Activated naive CD8-positive, alpha-beta T cell treated with anti-CD3 and anti-CD28 coated beads for 36 hours (primary cell): ENCODE measurements around the gene STEAP2. TPM values are rescaled to one million over a fixed set of nuclear protein-coding genes. Genes with fewer than 3 reads are reported as not detected.
"Not testable (repeated sequence)": the region's sequence is repeated elsewhere in the genome, so short reads cannot be mapped to it uniquely, and the experiment has no call there.

Source experiments
- DNase-seq: peaks from one replicate; pipeline ENCODE4 v3.0.0; 2021
- H3K27ac Mint-ChIP-seq: one replicate; pipeline ENCODE4 v1.8.0; 2022; ENCODE audit warnings: mild to moderate bottlenecking, moderate library complexity, mixed read lengths
- H3K27me3 Mint-ChIP-seq: one replicate; pipeline ENCODE4 v1.8.0; 2022; ENCODE audit warnings: mild to moderate bottlenecking, mixed read lengths
- H3K36me3 Mint-ChIP-seq: one replicate; pipeline ENCODE4 v1.8.0; 2021; ENCODE audit warnings: mild to moderate bottlenecking, mixed read lengths
- H3K4me1 Mint-ChIP-seq: one replicate; pipeline ENCODE4 v1.8.0; 2021; ENCODE audit warnings: mixed read lengths
- H3K4me3 Mint-ChIP-seq: one replicate; pipeline ENCODE4 v1.8.0; 2022; ENCODE audit warnings: mild to moderate bottlenecking, moderate library complexity, mixed read lengths
- H3K9me3 Mint-ChIP-seq: one replicate; pipeline ENCODE4 v1.8.0; 2022; ENCODE audit warnings: mixed read lengths
- total RNA-seq, 2 experiments: library from RNA; stranded (reverse); gene quantifications; one replicate each; pipeline ENCODE4 v1.2.3, GENCODE V29; 2021

STEAP2 gene
- total RNA-seq, 2 experiments from 2014 or later: not detected

- Mint-ChIP-seq H3K27ac (no peak overlapping the region), H3K36me3 (peaks cover 2% of the 10 kb centered on the region), H3K9me3 (peaks cover 10% of the 10 kb centered on the region), H3K4me1 (peaks cover 28% of the 10 kb centered on the region), H3K4me3 (no peak overlapping the region), H3K27me3 (peaks cover 20% of the 10 kb centered on the region)
- DNase-seq: no peak
Observed at GRCh38 chr7:90181485-90181884, 30.1 kb upstream of the STEAP2 start.

GRCh38 chr7:90186290-90186689 is 25.2 kb upstream of the STEAP2 start:
- not testable (repeated sequence) for H3K36me3 Mint-ChIP-seq, H3K9me3 Mint-ChIP-seq, H3K4me1 Mint-ChIP-seq, DNase-seq, H3K27ac Mint-ChIP-seq, H3K4me3 Mint-ChIP-seq
- peaks cover 19% of the 10 kb centered on the region for H3K27me3 Mint-ChIP-seq

GRCh38 chr7:90187507-90188050 is 24.0 kb upstream of the STEAP2 start:
- Mint-ChIP-seq H3K27me3 (peaks cover 15% of the 10 kb centered on the region), H3K4me1 (no peaks in the 10 kb centered on the region), H3K9me3 (peaks cover 16% of the 10 kb centered on the region), H3K27ac (no peak overlapping the region), H3K36me3 (peaks cover 6% of the 10 kb centered on the region), H3K4me3 (no peak overlapping the region)
- no peak for DNase-seq

- no peak for DNase-seq
- Mint-ChIP-seq H3K4me3 (no peak overlapping the region), H3K4me1 (no peaks in the 10 kb centered on the region), H3K9me3 (peaks cover 21% of the 10 kb centered on the region), H3K27me3 (peaks cover 9% of the 10 kb centered on the region), H3K27ac (no peak overlapping the region), H3K36me3 (peaks cover 5% of the 10 kb centered on the region)
Observed at GRCh38 chr7:90188281-90188680, 23.3 kb upstream of the STEAP2 start.

GRCh38 chr7:90190995-90191394 is 20.5 kb upstream of the STEAP2 start:
- Mint-ChIP-seq H3K4me1 (no peaks in the 10 kb centered on the region), H3K27ac (no peak overlapping the region), H3K27me3 (peaks cover 3% of the 10 kb centered on the region), H3K4me3 (no peak overlapping the region), H3K9me3 (peaks cover 19% of the 10 kb centered on the region), H3K36me3 (peaks cover 4% of the 10 kb centered on the region)
- DNase-seq: no peak

- Mint-ChIP-seq H3K4me1 (no peaks in the 10 kb centered on the region), H3K9me3 (peaks cover 19% of the 10 kb centered on the region), H3K36me3 (peaks cover 4% of the 10 kb centered on the region), H3K4me3 (no peak overlapping the region), H3K27me3 (peaks cover 3% of the 10 kb centered on the region), H3K27ac (no peak overlapping the region)
- DNase-seq: no peak
Observed at GRCh38 chr7:90191648-90192047, 19.9 kb upstream of the STEAP2 start.

GRCh38 chr7:90192876-90193750 is 18.4 kb upstream of the STEAP2 start:
- Mint-ChIP-seq H3K36me3 (peaks cover 4% of the 10 kb centered on the region), H3K27me3 (peaks cover 3% of the 10 kb centered on the region), H3K27ac (no peak overlapping the region), H3K4me3 (no peak overlapping the region), H3K9me3 (peaks cover 19% of the 10 kb centered on the region), H3K4me1 (no peaks in the 10 kb centered on the region)
- DNase-seq: no peak

GRCh38 chr7:90194911-90195809 is 16.4 kb upstream of the STEAP2 start:
- Mint-ChIP-seq H3K4me3 (no peak overlapping the region), H3K36me3 (peaks cover 4% of the 10 kb centered on the region), H3K9me3 (peaks cover 19% of the 10 kb centered on the region), H3K27me3 (peaks cover 3% of the 10 kb centered on the region), H3K27ac (no peak overlapping the region), H3K4me1 (no peaks in the 10 kb centered on the region)
- no peak for DNase-seq

- no peaks in the 10 kb centered on the region for H3K36me3 Mint-ChIP-seq
- H3K4me3 Mint-ChIP-seq: no peak overlapping the region
- no peak overlapping the region for H3K27ac Mint-ChIP-seq
- no peaks in the 10 kb centered on the region for H3K4me1 Mint-ChIP-seq
- peaks cover 3% of the 10 kb centered on the region for H3K9me3 Mint-ChIP-seq
- DNase-seq: no peak
- H3K27me3 Mint-ChIP-seq: peaks cover 9% of the 10 kb centered on the region
Observed at GRCh38 chr7:90201500-90202195, 9.9 kb upstream of the STEAP2 start.

GRCh38 chr7:90207956-90208355 is 3.6 kb upstream of the STEAP2 start:
- H3K36me3 Mint-ChIP-seq: no peaks in the 10 kb centered on the region
- H3K4me1 Mint-ChIP-seq: peaks cover 2% of the 10 kb centered on the region
- no peak overlapping the region for H3K4me3 Mint-ChIP-seq
- H3K27ac Mint-ChIP-seq: no peak overlapping the region
- H3K27me3 Mint-ChIP-seq: peaks cover 31% of the 10 kb centered on the region
- no peak for DNase-seq
- peaks cover 3% of the 10 kb centered on the region for H3K9me3 Mint-ChIP-seq

GRCh38 chr7:90209776-90210175 is 1.8 kb upstream of the STEAP2 start:
- peaks cover 28% of the 10 kb centered on the region for H3K27me3 Mint-ChIP-seq
- H3K27ac Mint-ChIP-seq: no peak overlapping the region
- no peaks in the 10 kb centered on the region for H3K9me3 Mint-ChIP-seq
- H3K4me3 Mint-ChIP-seq: no peak overlapping the region
- H3K4me1 Mint-ChIP-seq: peaks cover 2% of the 10 kb centered on the region
- H3K36me3 Mint-ChIP-seq: no peaks in the 10 kb centered on the region
- no peak for DNase-seq

GRCh38 chr7:90210475-90210874 is 1.1 kb upstream of the STEAP2 start:
- Mint-ChIP-seq H3K4me1 (peaks cover 2% of the 10 kb centered on the region), H3K4me3 (no peak overlapping the region), H3K27me3 (peaks cover 28% of the 10 kb centered on the region), H3K36me3 (no peaks in the 10 kb centered on the region), H3K27ac (no peak overlapping the region), H3K9me3 (no peaks in the 10 kb centered on the region)
- no peak for DNase-seq

- Mint-ChIP-seq H3K27ac (no peak overlapping the region), H3K4me3 (peak overlapping the region; percentile 62)
Observed at GRCh38 chr7:90210981-90211380, 559 bp upstream of the STEAP2 start.

GRCh38 chr7:90212149-90212495 is 582 bp downstream of the STEAP2 start:
- Mint-ChIP-seq H3K4me1 (peaks cover 2% of the 10 kb centered on the region), H3K9me3 (no peaks in the 10 kb centered on the region), H3K27me3 (peaks cover 26% of the 10 kb centered on the region), H3K27ac (no peak overlapping the region), H3K4me3 (no peak overlapping the region), H3K36me3 (no peaks in the 10 kb centered on the region)
- no peak for DNase-seq

More at GRCh38 chr7:90210981-90211380, 559 bp upstream of the STEAP2 start:
- H3K4me1 Mint-ChIP-seq: peaks cover 2% of the 10 kb centered on the region
- no peak for DNase-seq
- no peaks in the 10 kb centered on the region for H3K9me3 Mint-ChIP-seq
- H3K27me3 Mint-ChIP-seq: peaks cover 28% of the 10 kb centered on the region
- no peaks in the 10 kb centered on the region for H3K36me3 Mint-ChIP-seq

- no peak overlapping the region for H3K27ac Mint-ChIP-seq
- H3K9me3 Mint-ChIP-seq: no peaks in the 10 kb centered on the region
- H3K4me1 Mint-ChIP-seq: peaks cover 2% of the 10 kb centered on the region
- DNase-seq: no peak
- H3K36me3 Mint-ChIP-seq: no peaks in the 10 kb centered on the region
- H3K4me3 Mint-ChIP-seq: no peak overlapping the region
- peaks cover 29% of the 10 kb centered on the region for H3K27me3 Mint-ChIP-seq
Observed at GRCh38 chr7:90213521-90213920, 2.0 kb downstream of the STEAP2 start.
